H1 (cell line): ENCODE data around the gene UBL4A. TPM values are rescaled to one million over a fixed set of nuclear protein-coding genes. Genes with fewer than 3 reads are reported as not detected.

Source experiments
- CTCF ChIA-PET: fragments of 300-600 bp; sonication (Branson Sonifier 250); formaldehyde crosslinking; loops from one replicate; lab custom pipeline; 2021; ENCODE audit not compliant: partially characterized antibody; lab: Charles Lee
- POLR2A ChIA-PET: fragments of 300-600 bp; sonication (Branson Sonifier 250); formaldehyde crosslinking; loops from one replicate; lab custom pipeline; 2021; ENCODE audit warnings: inconsistent platforms; ENCODE audit not compliant: partially characterized antibody; lab: Charles Lee
- DNase-seq, 2 experiments: peaks; one replicate each; pipeline versions ENCODE4 v3.0.0 to v3.0.0-alpha.2; 2010 to 2022; ENCODE audit warnings: low spot score in 2 of 2, low read depth in 1 of 2, mixed read lengths in 1 of 2
- FAIRE-seq: peaks from 2 replicates; lab custom pipeline; 2011; peaks lifted over from hg19 to GRCh38; lab: Jason Lieb, UNC
- H2AFZ ChIP-seq: 2 replicates; pipeline ENCODE4 v1.8.1; 2012; ENCODE audit warnings: low read length, inconsistent platforms
- H2AK5ac ChIP-seq: 2 replicates; pipeline ENCODE4 v1.6.1; 2013; ENCODE audit warnings: low read depth, low read length
- H2BK120ac ChIP-seq: replicated peaks from 2 replicates; pipeline ENCODE3; 2013; ENCODE audit warnings: low read depth, low read length, inconsistent platforms
- H2BK12ac ChIP-seq: 2 replicates; pipeline ENCODE4 v1.6.1; 2013; ENCODE audit warnings: low read depth, low read length
- H2BK15ac ChIP-seq: 2 replicates; pipeline ENCODE4 v1.6.1; 2013; ENCODE audit warnings: low read length
- H2BK20ac ChIP-seq: 2 replicates; pipeline ENCODE4 v1.6.1; 2013; ENCODE audit warnings: low read length
- H2BK5ac ChIP-seq: 2 replicates; pipeline ENCODE4 v1.6.1; 2013; ENCODE audit warnings: low read depth, low read length
- H3K14ac ChIP-seq: 2 replicates; pipeline ENCODE4 v1.6.1; 2013; ENCODE audit warnings: inconsistent platforms; ENCODE audit not compliant: insufficient read length
- H3K18ac ChIP-seq: 2 replicates; pipeline ENCODE4 v1.6.1; 2013; ENCODE audit warnings: low read length; ENCODE audit errors: extremely low read depth
- H3K23ac ChIP-seq: 2 replicates; pipeline ENCODE4 v1.6.1; 2013; ENCODE audit warnings: inconsistent platforms; ENCODE audit not compliant: insufficient read length
- H3K23me2 ChIP-seq: 2 replicates; pipeline ENCODE4 v1.6.1; 2013; ENCODE audit warnings: low read depth, low read length
- H3K27ac ChIP-seq: 2 replicates; pipeline ENCODE4 v1.6.1; 2011; ENCODE audit warnings: low read depth, low read length, inconsistent platforms
- H3K27me3 ChIP-seq, 4 experiments: replicated peaks in 1 of 4; 1 replicate in 1 of 4; 2 replicates in 3 of 4; pipeline versions ENCODE4 v1.6.1 to v1.8.1; 2011 to 2013; ENCODE audit warnings: low read length in 3 of 4, mild to moderate bottlenecking in 3 of 4, inconsistent platforms in 2 of 4, mixed read lengths in 2 of 4, moderate library complexity in 1 of 4; ENCODE audit not compliant: control insufficient read depth in 3 of 4, insufficient read depth in 3 of 4; ENCODE audit errors: extremely low read depth in 1 of 4
- H3K36me3 ChIP-seq, 4 experiments: 2 replicates each; pipeline versions ENCODE4 v1.6.1 to v1.8.1; 2011 to 2013; ENCODE audit warnings: mild to moderate bottlenecking in 4 of 4, low read length in 3 of 4, moderate library complexity in 2 of 4, control low read depth in 1 of 4, inconsistent platforms in 1 of 4; ENCODE audit not compliant: insufficient read depth in 4 of 4, control insufficient read depth in 2 of 4
- H3K4ac ChIP-seq: replicated peaks from 2 replicates; pipeline ENCODE3; 2013; ENCODE audit warnings: low read length, low read depth, mixed read lengths, inconsistent platforms; ENCODE audit not compliant: insufficient read length
- H3K4me1 ChIP-seq, 4 experiments: replicated peaks in 1 of 4; 1 replicate in 1 of 4; 2 replicates in 3 of 4; pipeline versions ENCODE4 v1.6.1 to v1.8.1; 2011 to 2013; ENCODE audit warnings: low read length in 3 of 4, inconsistent platforms in 2 of 4, mixed read lengths in 1 of 4; ENCODE audit not compliant: insufficient read depth in 4 of 4, control insufficient read depth in 3 of 4
- H3K4me2 ChIP-seq, 2 experiments: 2 replicates each; pipeline versions ENCODE4 v1.6.1 to v1.8.1; 2011 to 2013; ENCODE audit warnings: low read depth in 2 of 2, low read length in 2 of 2, control low read depth in 1 of 2, inconsistent platforms in 1 of 2, mild to moderate bottlenecking in 1 of 2; ENCODE audit not compliant: insufficient read depth in 1 of 2
- H3K4me3 ChIP-seq, 4 experiments: fragments of 200-600, 300-600 bp in 1 of 4; sonication (generic), shearing (Covaris generic), sonication (Bioruptor Twin) in 1 of 4; 2 replicates each; pipeline versions ENCODE4 v1.5.1 to v1.8.1; 2011 to 2016; ENCODE audit warnings: low read length in 4 of 4, low read depth in 3 of 4, control low read depth in 2 of 4, inconsistent platforms in 2 of 4, mild to moderate bottlenecking in 2 of 4, mixed read lengths in 1 of 4, moderate library complexity in 1 of 4; ENCODE audit not compliant: insufficient read depth in 2 of 4; ENCODE audit errors: extremely low read depth in 1 of 4
- H3K56ac ChIP-seq: replicated peaks from 2 replicates; pipeline ENCODE3; 2013; ENCODE audit warnings: low read depth, mild to moderate bottlenecking, mixed read lengths, low read length, inconsistent platforms; ENCODE audit not compliant: insufficient read length
- H3K79me1 ChIP-seq: 2 replicates; pipeline ENCODE4 v1.6.1; 2013; ENCODE audit warnings: low read depth, low read length, control low read depth
- H3K79me2 ChIP-seq, 2 experiments: 2 replicates each; pipeline versions ENCODE4 v1.6.1 to v1.8.1; 2012 to 2013; ENCODE audit warnings: low read length in 2 of 2, mild to moderate bottlenecking in 2 of 2, inconsistent platforms in 1 of 2; ENCODE audit not compliant: insufficient read depth in 2 of 2, control insufficient read depth in 1 of 2
- H3K9ac ChIP-seq, 4 experiments: replicated peaks in 1 of 4; 1 replicate in 1 of 4; 2 replicates in 3 of 4; pipeline versions ENCODE4 v1.6.1 to v1.8.1; 2011 to 2013; ENCODE audit warnings: low read depth in 3 of 4, low read length in 3 of 4, control low read depth in 2 of 4, mild to moderate bottlenecking in 2 of 4, moderate library complexity in 2 of 4, inconsistent platforms in 1 of 4; ENCODE audit errors: extremely low read depth in 1 of 4
- H3K9me3 ChIP-seq, 2 experiments: 2 replicates each; pipeline versions ENCODE4 v1.6.1 to v1.8.1; 2012 to 2013; ENCODE audit warnings: mild to moderate bottlenecking in 2 of 2, moderate library complexity in 2 of 2, control low read depth in 1 of 2, inconsistent platforms in 1 of 2, low read depth in 1 of 2, low read length in 1 of 2, mixed read lengths in 1 of 2; ENCODE audit not compliant: insufficient read depth in 2 of 2
- H4K20me1 ChIP-seq, 2 experiments: replicated peaks in 1 of 2; 2 replicates each; pipeline versions ENCODE3 to v1.8.1; 2011 to 2013; ENCODE audit warnings: inconsistent platforms in 2 of 2, low read length in 2 of 2, mild to moderate bottlenecking in 1 of 2; ENCODE audit not compliant: insufficient read depth in 2 of 2, control insufficient read depth in 1 of 2
- H4K5ac ChIP-seq: 2 replicates; pipeline ENCODE4 v1.6.1; 2013; ENCODE audit warnings: low read length, low read depth, mixed read lengths, inconsistent platforms; ENCODE audit not compliant: insufficient read length
- H4K8ac ChIP-seq: 2 replicates; pipeline ENCODE4 v1.8.0; 2013; ENCODE audit warnings: mild to moderate bottlenecking, moderate library complexity, low read length, inconsistent platforms; ENCODE audit not compliant: insufficient read depth; ENCODE audit errors: extremely low read depth
- H4K91ac ChIP-seq: replicated peaks from 2 replicates; pipeline ENCODE3; 2013; ENCODE audit warnings: low read length, mixed read lengths, inconsistent platforms; ENCODE audit not compliant: insufficient read length
- ASH2L ChIP-seq: fragments of 200-600, 300-600 bp; sonication (generic); IDR thresholded peaks from one replicate; pipeline ENCODE4 v1.7.1; 2017; ENCODE audit warnings: low read length
- ATF3 ChIP-seq: IDR thresholded peaks from 2 replicates; pipeline ENCODE4 v1.6.1; 2011; ENCODE audit warnings: low read depth, mild to moderate bottlenecking, low read length; ENCODE audit not compliant: insufficient read depth
- BACH1 ChIP-seq: IDR thresholded peaks from 2 replicates; pipeline ENCODE4 v1.6.1; 2012; ENCODE audit warnings: low read length, improper control_type of control experiment
- BRCA1 ChIP-seq: IDR thresholded peaks from 2 replicates; pipeline ENCODE4 v1.6.1; 2012; ENCODE audit warnings: low read depth, low read length, improper control_type of control experiment
- CBX5 ChIP-seq: fragments of 300-800, 300-1000 bp; sonication (generic); IDR thresholded peaks from 2 replicates; pipeline ENCODE4 v1.7.1; 2016; ENCODE audit warnings: antibody characterized with exemption, low read length, low read depth
- EP300 ChIP-seq, 2 experiments: IDR thresholded peaks; 1 replicate in 1 of 2; 2 replicates in 1 of 2; pipeline ENCODE4 v1.6.1; 2011 to 2012; ENCODE audit warnings: low read depth in 2 of 2, low read length in 2 of 2, mild to moderate bottlenecking in 2 of 2, borderline replicate concordance in 1 of 2, inconsistent platforms in 1 of 2, moderate library complexity in 1 of 2
- GABPA ChIP-seq: IDR thresholded peaks from 2 replicates; pipeline ENCODE4 v1.6.1; 2011; ENCODE audit warnings: mild to moderate bottlenecking, low read length, moderate library complexity, borderline replicate concordance; ENCODE audit not compliant: insufficient read depth
- HDAC6 ChIP-seq: IDR thresholded peaks from one replicate; pipeline ENCODE4 v1.7.1; 2012; ENCODE audit warnings: low read depth, mild to moderate bottlenecking, inconsistent platforms, low read length, moderate library complexity
- RNF2 ChIP-seq: fragments of 200-900, 300-1000 bp; sonication (generic); IDR thresholded peaks from 2 replicates; pipeline ENCODE4 v1.7.1; 2016; ENCODE audit warnings: borderline replicate concordance, low read depth, mild to moderate bottlenecking, antibody characterized with exemption, low read length; ENCODE audit not compliant: poor library complexity, severe bottlenecking; ENCODE audit errors: missing control alignments
- SUZ12 ChIP-seq: fragments of 200-600 bp; sonication (generic); IDR thresholded peaks from 2 replicates; pipeline ENCODE4 v1.6.1; 2012; ENCODE audit warnings: mild to moderate bottlenecking, inconsistent platforms, low read length, moderate library complexity, mixed read lengths
- TAF7 ChIP-seq: optimal IDR thresholded peaks from 2 replicates; pipeline ENCODE3; 2011; ENCODE audit warnings: low read depth, mild to moderate bottlenecking, inconsistent platforms, low read length, moderate library complexity, borderline replicate concordance
- USF2 ChIP-seq: IDR thresholded peaks from 2 replicates; pipeline ENCODE4 v1.6.1; 2011; ENCODE audit warnings: low read length, improper control_type of control experiment
- WGBS, 2 experiments: shearing (Covaris generic) in 1 of 2; methylation state at CpG; one replicate each; pipeline versions ENCODE4 v1.1.6 to v1.1.7; 2013 to 2015; ENCODE audit warnings: low lambda C conversion rate in 2 of 2, mixed read lengths in 2 of 2, inconsistent platforms in 1 of 2, low coverage in 1 of 2, missing lambda C conversion rate in 1 of 2; ENCODE audit not compliant: insufficient replicate concordance in 2 of 2, insufficient coverage in 1 of 2, insufficient read length in 1 of 2; ENCODE audit errors: extremely low coverage in 1 of 2, missing lambda C conversion rate in 1 of 2; 5-methylcytosine and 5-hydroxymethylcytosine counted together
- polyA plus RNA-seq, 7 experiments: library from polyadenylated mRNA; depleted of rRNA in 3 of 7; stranded (reverse) in 5 of 7; unstranded in 2 of 7; fragments of >200 nt in 5 of 7; fragments of 200-250 nt in 2 of 7; gene quantifications; 1 replicate in 5 of 7; 2 replicates in 1 of 7; 4 replicates in 1 of 7; pipeline versions ENCODE4 v1.2.1 to v1.2.3, GENCODE V29; 2011 to 2013; ENCODE audit warnings: missing spikeins in 2 of 7, mixed read lengths in 2 of 7
- total RNA-seq: library from RNA; stranded (reverse); fragmentation: NEBNext Ultra II Directional; extraction: Animal tissue kit (Norgen Biotek cat#: 25700); gene quantifications from 2 replicates; pipeline ENCODE4 v1.2.1, GENCODE V29; 2021

Gene UBL4A
- total and polyA plus RNA-seq, 2 of the 8 experiments (the other 6 are each of a cell fraction or from before 2014, with no cell fraction given): 23.1 to 31.7 TPM

- no peak overlapping the region for H3K23ac ChIP-seq
- TF ChIP-seq USF2: no peak
- no peak for TF ChIP-seq ATF3
- no peak for TF ChIP-seq GABPA
- no peak for TF ChIP-seq CBX5
- no peak for TF ChIP-seq EP300 (IDR thresholded peaks at IDR 0.05; ENCODE audit: borderline replicate concordance in 1 of 2, low read depth in 2 of 2, low read length in 2 of 2)
- no peak for TF ChIP-seq ASH2L
- TF ChIP-seq BACH1: no peak
- TF ChIP-seq RNF2: no peak
- no peak for TF ChIP-seq HDAC6
- TF ChIP-seq TAF7: no peak
- TF ChIP-seq BRCA1: no peak
- no peak for TF ChIP-seq SUZ12
Measured at GRCh38 chrX:154483325-154483724, 3.1 kb downstream of the UBL4A start.

More at GRCh38 chrX:154483325-154483724, 3.1 kb downstream of the UBL4A start:
- Histone ChIP-seq H2BK20ac (no peak overlapping the region), H2BK5ac (no peak overlapping the region), H4K91ac (no peak overlapping the region), H2BK12ac (no peak overlapping the region), H3K23me2 (peaks cover under 1% of the 10 kb centered on the region; the same call in 1 of the 2 replicates), H4K5ac (no peak overlapping the region), H3K9ac (no peak overlapping the region), H3K4me2 (no peak overlapping the region), H3K79me1 (no peaks in the 10 kb centered on the region), H3K14ac (no peak overlapping the region), H2BK120ac (no peak overlapping the region), H2BK15ac (no peak overlapping the region), H3K4me3 (no peak overlapping the region), H3K27me3 (no peaks in the 10 kb centered on the region), H4K20me1 (peaks cover 0 to 2% of the 10 kb centered on the region in 2 experiments), H3K56ac (no peak overlapping the region), H3K18ac (no peak overlapping the region), H3K9me3 (no peaks in the 10 kb centered on the region), H3K79me2 (no peaks in the 10 kb centered on the region), H3K4ac (no peak overlapping the region), H3K36me3 (peaks cover 0 to 13% (median 0%) of the 10 kb centered on the region in 4 experiments; a peak in 2 of 8 replicates), H3K4me1 (peaks cover 0 to 4% (median 2%) of the 10 kb centered on the region in 4 experiments; a peak in 4 of 7 replicates), H2AK5ac (no peak overlapping the region), H3K27ac (no peak overlapping the region), H2AFZ (no peak overlapping the region), H4K8ac (no peak overlapping the region)
- WGBS, 2 experiments: 89% methylated on average over 5 of the region's 7 CpGs; no CpG with 5 or more reads in 1 of the 2 experiments
- no peak for FAIRE-seq
- POLR2A ChIA-PET: no interaction called here
- DNase-seq: no peak
- CTCF ChIA-PET: interaction anchor here (1.0 to 2.1 kb wide), 4 partner anchors 24 to 100 kb away, joined by 3 to 8 read pairs (median 4); no protein-coding TSS in a partner anchor
